GM23338 (cell line): ENCODE results near the gene CMSS1. TPM values are rescaled to one million over a fixed set of nuclear protein-coding genes. Genes with fewer than 3 reads are reported as not detected.

Experiments
- ATAC-seq: fragments of 200-7000 bp; cut with Tn5 transposase; 3 replicates; pipeline ENCODE4 v1.9.1; 2020
- DNase-seq: peaks from one replicate; pipeline ENCODE4 v3.0.0-alpha.2; 2015; ENCODE audit warnings: low spot score
- H2AFZ ChIP-seq: fragments of 200-600 bp; sonication (generic); 2 replicates; pipeline ENCODE4 v1.8.0; 2016; ENCODE audit warnings: antibody characterized with exemption, mild to moderate bottlenecking, moderate library complexity
- H3F3A ChIP-seq: fragments of 200-600 bp; sonication (generic); replicated peaks from 2 replicates; pipeline ENCODE4 v1.8.0; 2017; ENCODE audit warnings: antibody characterized with exemption, mixed run types, low read depth
- H3K27ac ChIP-seq: fragments of 200-600 bp; sonication (generic); 2 replicates; pipeline ENCODE4 v1.6.1; 2016; ENCODE audit warnings: low read depth
- H3K27me3 ChIP-seq: fragments of 200-600 bp; sonication (generic); 2 replicates; pipeline ENCODE4 v1.8.0; 2016; ENCODE audit warnings: mild to moderate bottlenecking, mixed run types, moderate library complexity; ENCODE audit not compliant: insufficient read depth
- H3K36me3 ChIP-seq: fragments of 200-600 bp; sonication (generic); 2 replicates; pipeline ENCODE4 v1.8.0; 2016; ENCODE audit warnings: mild to moderate bottlenecking; ENCODE audit not compliant: insufficient read depth
- H3K4me1 ChIP-seq: fragments of 200-600 bp; sonication (generic); 2 replicates; pipeline ENCODE4 v1.8.0; 2016; ENCODE audit warnings: mild to moderate bottlenecking, moderate library complexity; ENCODE audit not compliant: insufficient read depth
- H3K4me2 ChIP-seq: fragments of 200-600 bp; sonication (generic); 2 replicates; pipeline ENCODE4 v1.7.1; 2017; ENCODE audit warnings: mixed run types
- H3K4me3 ChIP-seq: fragments of 200-600 bp; sonication (generic); 2 replicates; pipeline ENCODE4 v1.6.1; 2016; ENCODE audit warnings: mixed run types
- H3K79me2 ChIP-seq: fragments of 200-600 bp; sonication (generic); replicated peaks from 2 replicates; pipeline ENCODE4 v1.8.0; 2017; ENCODE audit warnings: mild to moderate bottlenecking; ENCODE audit not compliant: insufficient read depth
- H3K9me2 ChIP-seq: fragments of 200-600 bp; sonication (generic); 2 replicates; pipeline ENCODE4 v1.8.0; 2017; ENCODE audit not compliant: insufficient read depth
- H4K20me1 ChIP-seq: fragments of 200-600 bp; sonication (generic); replicated peaks from 2 replicates; pipeline ENCODE4 v1.8.0; 2017; ENCODE audit warnings: mild to moderate bottlenecking; ENCODE audit not compliant: insufficient read depth
- H3K27ac Mint-ChIP-seq: 2 replicates; pipeline ENCODE4 v1.8.0; 2020; ENCODE audit warnings: inconsistent platforms, mild to moderate bottlenecking, moderate library complexity, mixed read lengths
- H3K27me3 Mint-ChIP-seq: 3 replicates; pipeline ENCODE4 v1.8.0; 2022; ENCODE audit warnings: low read depth, mild to moderate bottlenecking, moderate library complexity, mixed read lengths, inconsistent platforms; ENCODE audit not compliant: insufficient read depth, poor library complexity
- H3K36me3 Mint-ChIP-seq: 3 replicates; pipeline ENCODE4 v1.8.0; 2021; ENCODE audit warnings: low read depth, mild to moderate bottlenecking, inconsistent platforms, moderate library complexity, mixed read lengths
- H3K4me1 Mint-ChIP-seq: 3 replicates; pipeline ENCODE4 v1.8.0; 2020; ENCODE audit warnings: mild to moderate bottlenecking, inconsistent platforms, mixed read lengths
- H3K4me3 Mint-ChIP-seq: 3 replicates; pipeline ENCODE4 v1.8.0; 2021; ENCODE audit warnings: moderate library complexity, mild to moderate bottlenecking, inconsistent platforms, mixed read lengths
- H3K9me3 Mint-ChIP-seq: 3 replicates; pipeline ENCODE4 v1.8.0; 2020; ENCODE audit warnings: moderate library complexity, mild to moderate bottlenecking, inconsistent platforms, mixed read lengths
- CREB1 ChIP-seq: fragments of 250-450 bp; sonication (Bioruptor Pico); IDR thresholded peaks from 2 replicates; pipeline ENCODE4 v1.5.0; 2020; ENCODE audit warnings: low read depth, mild to moderate bottlenecking, moderate library complexity
- CTCF ChIP-seq, 2 experiments: fragments of 200-600 bp in 1 of 2; sonication (generic) in 1 of 2; conservative IDR thresholded peaks; 2 replicates each; pipeline versions ENCODE4 v1.5.1 to v1.6.1; 2016 to 2017; ENCODE audit warnings: antibody characterized with exemption in 2 of 2, low read depth in 2 of 2, mild to moderate bottlenecking in 2 of 2, moderate library complexity in 1 of 2
- ETS1 ChIP-seq: IDR thresholded peaks from 2 replicates; pipeline ENCODE4 v1.6.1; 2016; ENCODE audit warnings: antibody characterized with exemption
- EZH2 ChIP-seq: fragments of 200-600 bp; sonication (generic); IDR thresholded peaks from one replicate; pipeline ENCODE4 v1.8.0; 2017; ENCODE audit warnings: antibody characterized with exemption, mild to moderate bottlenecking, low read depth; ENCODE audit not compliant: unreplicated experiment
- EZH2phosphoT487 ChIP-seq: fragments of 200-600 bp; sonication (generic); IDR thresholded peaks from one replicate; pipeline ENCODE4 v1.8.1; 2018; ENCODE audit warnings: antibody characterized with exemption; ENCODE audit not compliant: unreplicated experiment
- JUNB ChIP-seq: IDR thresholded peaks from one replicate; pipeline ENCODE4 v1.6.1; 2016; ENCODE audit warnings: antibody characterized with exemption; ENCODE audit not compliant: unreplicated experiment
- NANOG ChIP-seq: IDR thresholded peaks from 2 replicates; pipeline ENCODE4 v1.6.1; 2016; ENCODE audit warnings: antibody characterized with exemption, borderline replicate concordance
- POLR2AphosphoS5 ChIP-seq: IDR thresholded peaks from 2 replicates; pipeline ENCODE4 v1.6.1; 2016; ENCODE audit warnings: antibody characterized with exemption, low read depth
- REST ChIP-seq: IDR thresholded peaks from one replicate; pipeline ENCODE4 v1.6.1; 2018; ENCODE audit warnings: antibody characterized with exemption; ENCODE audit not compliant: unreplicated experiment
- STAT1 ChIP-seq: IDR thresholded peaks from one replicate; pipeline ENCODE4 v1.6.1; 2016; ENCODE audit warnings: antibody characterized with exemption; ENCODE audit not compliant: unreplicated experiment
- ZNF331 ChIP-seq: fragments of 250-450 bp; sonication (Bioruptor Pico); IDR thresholded peaks from 2 replicates; pipeline ENCODE4 v1.5.0; 2020; ENCODE audit warnings: low read depth, mild to moderate bottlenecking, moderate library complexity
- polyA plus RNA-seq: library from polyadenylated mRNA; unstranded; fragments of >200 nt; fragmentation: Nextera tagmentation; extraction: Ambion mirVana; gene quantifications from 2 replicates; pipeline ENCODE4 v1.2.1, GENCODE V29; 2016
- total RNA-seq: library from RNA; depleted of rRNA; stranded (reverse); fragments of >200 nt; shearing (Covaris generic); gene quantifications from 2 replicates; pipeline ENCODE4 v1.2.3, GENCODE V29; 2014

CMSS1 gene
- total and polyA plus RNA-seq, 2 experiments from 2014 or later, result 39.4 to 187 TPM

GRCh38 chr3:99923873-99924272, 106.2 kb downstream of the CMSS1 start (continued):
- TF ChIP-seq CTCF (conservative IDR thresholded peaks at IDR 0.05; ENCODE audit: low read depth in 2 of 2), result no peak
- no peak for TF ChIP-seq EZH2
- no peak for TF ChIP-seq ZNF331
- TF ChIP-seq POLR2AphosphoS5, result no peak
- TF ChIP-seq STAT1, result no peak
- no peak for TF ChIP-seq EZH2phosphoT487
- no peak for TF ChIP-seq CREB1 (CRISPR knock-in tag)
- TF ChIP-seq ETS1, result no peak

GRCh38 chr3:99925584-99926230, 108.0 kb downstream of the CMSS1 start:
- Histone ChIP-seq H3K36me3 (no peaks in the 10 kb centered on the region), H3K27me3 (no peaks in the 10 kb centered on the region), H3K4me1 (peaks cover 59% of the 10 kb centered on the region), H4K20me1 (no peaks in the 10 kb centered on the region), H3K4me2 (peak overlapping the region; percentile 35; the same call in 1 of the 2 replicates), H2AFZ (no peak overlapping the region), H3K9me2 (no peaks in the 10 kb centered on the region), H3K4me3 (no peak overlapping the region), H3F3A (no peaks in the 10 kb centered on the region), H3K27ac (no peak overlapping the region), H3K79me2 (peaks cover 12% of the 10 kb centered on the region)
- Mint-ChIP-seq H3K27ac (peak overlapping the region; percentile 44; the same call in 1 of the 2 replicates), H3K27me3 (peaks cover 4% of the 10 kb centered on the region), H3K4me1 (peaks cover 66% of the 10 kb centered on the region), H3K36me3 (no peaks in the 10 kb centered on the region; the same call in 2 of the 3 replicates), H3K4me3 (no peak overlapping the region), H3K9me3 (no peaks in the 10 kb centered on the region; the same call in 2 of the 3 replicates)
- TF ChIP-seq NANOG, result no peak
- no peak for TF ChIP-seq REST
- no peak for TF ChIP-seq ZNF331
- no peak for TF ChIP-seq JUNB
- no peak for DNase-seq
- no peak for ATAC-seq
